GM19025 (cell line): ENCODE results near the gene NAA10.

ENCODE experiments used
- ATAC-seq: cut with Tn5 transposase; IDR thresholded peaks from one replicate; pipeline ENCODE4 v1.9.1; 2021; ENCODE audit warnings: mild to moderate bottlenecking, low read depth, moderate library complexity; ENCODE audit not compliant: unreplicated experiment

Gene NAA10

GRCh38 chrX:153930011-153930910, 4.6 kb downstream of the NAA10 start:
- no peak for ATAC-seq

- no peak for ATAC-seq
These were observed 5.3 kb downstream of the NAA10 start for GRCh38 chrX:153929576-153929975.

DNA sequence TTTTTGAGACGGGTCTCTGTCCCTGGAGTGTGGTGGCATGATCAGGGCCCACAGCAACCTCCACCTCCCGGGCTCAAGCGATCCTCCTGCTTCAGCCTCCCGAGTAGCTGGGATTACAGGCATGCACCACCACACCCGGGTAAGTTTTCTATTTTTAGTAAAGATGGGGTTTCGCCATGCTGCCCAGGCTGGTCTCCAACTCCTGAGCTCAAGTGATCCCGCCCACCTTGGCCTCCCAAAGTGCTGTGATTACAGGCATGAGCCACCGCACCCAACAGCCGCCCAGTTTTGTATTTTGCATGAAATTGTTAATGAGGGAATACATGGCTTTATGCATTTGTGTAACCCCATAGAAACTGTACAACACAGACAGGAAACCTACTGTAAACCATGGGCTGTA, 6.0 kb downstream of the NAA10 start:
- no peak for ATAC-seq

DNA sequence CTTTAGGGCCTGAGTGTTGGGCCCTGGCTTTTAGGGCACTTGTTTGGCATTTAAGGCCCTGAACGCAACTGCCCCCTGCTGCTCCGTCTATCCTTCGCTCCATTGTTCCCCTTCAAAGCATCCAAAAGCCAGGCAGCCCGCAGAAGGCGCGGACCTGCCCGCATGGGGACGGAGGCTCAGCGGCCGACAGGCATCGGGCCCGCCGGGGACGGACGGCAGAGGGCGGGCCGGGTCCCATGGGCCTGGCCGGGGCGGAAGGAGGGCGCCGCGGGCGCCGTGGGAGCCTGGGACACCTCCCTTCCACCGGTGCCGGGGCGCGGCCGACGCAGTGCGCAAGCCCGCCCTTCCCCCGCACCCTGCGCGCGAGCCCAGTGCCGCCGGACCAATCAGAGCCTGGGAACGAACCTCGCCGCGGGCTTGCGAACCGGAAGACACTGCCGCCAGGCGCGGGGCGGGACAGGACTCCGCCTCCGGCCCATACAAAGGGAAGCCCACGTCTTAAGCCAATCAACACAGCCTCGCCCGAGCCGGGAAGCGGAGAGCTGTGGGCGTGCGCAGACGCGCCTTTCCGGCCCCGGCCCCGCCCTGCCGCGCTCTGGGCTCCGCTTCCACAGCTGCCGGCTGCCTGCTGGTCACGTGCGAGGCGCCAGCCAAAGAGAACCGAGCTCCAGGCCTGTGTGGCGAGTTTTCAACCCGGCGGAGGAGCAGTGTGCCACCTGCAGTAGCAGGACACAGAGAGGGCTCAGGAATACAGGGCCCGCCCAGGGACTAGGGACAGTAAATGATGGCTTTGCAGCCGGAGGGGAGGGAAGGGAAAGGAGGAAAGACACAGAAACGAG, 6.7 kb downstream of the NAA10 start:
- ATAC-seq: peak; percentile 67

DNA sequence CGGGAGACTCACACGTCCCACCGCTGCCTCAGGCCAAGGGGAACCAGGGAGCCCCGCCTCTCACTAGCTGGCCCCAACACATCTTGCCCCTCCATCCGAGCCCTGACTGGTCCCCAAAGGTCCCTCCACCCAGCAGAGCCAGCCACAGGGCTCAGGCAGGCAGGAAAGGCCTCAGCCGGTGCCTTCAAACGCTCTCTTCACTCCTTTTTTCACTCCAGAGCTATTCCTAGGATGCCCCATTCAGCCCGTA, 7.2 kb downstream of the NAA10 start:
- no peak for ATAC-seq

- peak; percentile 29 for ATAC-seq
These were observed 7.8 kb downstream of the NAA10 start for GRCh38 chrX:153926858-153927671.

- ATAC-seq: no peak
These were observed 8.3 kb downstream of the NAA10 start for GRCh38 chrX:153926552-153926857.

- ATAC-seq: no peak
These were observed 8.9 kb downstream of the NAA10 start, which contains the start of gene ARHGAP4 for GRCh38 chrX:153925739-153926551. Gene ARHGAP4, minus strand, starts transcription at chrX:153926264. Its CDS starts 62 bp downstream, at chrX:153926202.

DNA sequence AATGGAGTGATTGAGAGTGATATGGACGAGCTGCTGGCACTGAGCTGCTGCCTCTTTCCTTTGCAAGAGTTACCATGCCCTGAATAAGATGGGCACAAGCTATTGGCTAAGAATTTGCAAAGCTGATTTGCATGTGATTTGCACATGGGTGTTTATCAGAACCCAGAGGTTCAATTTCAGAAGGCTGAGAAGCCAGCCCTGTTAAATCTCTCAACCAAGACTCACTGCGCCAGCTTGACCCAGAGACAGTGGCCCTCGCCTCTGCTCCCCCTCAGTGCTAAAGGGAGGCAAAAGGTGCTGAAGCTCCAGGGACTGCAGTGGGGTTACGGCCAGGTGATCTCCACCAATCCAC, 9.5 kb downstream of the NAA10 start:
- ATAC-seq: no peak

DNA sequence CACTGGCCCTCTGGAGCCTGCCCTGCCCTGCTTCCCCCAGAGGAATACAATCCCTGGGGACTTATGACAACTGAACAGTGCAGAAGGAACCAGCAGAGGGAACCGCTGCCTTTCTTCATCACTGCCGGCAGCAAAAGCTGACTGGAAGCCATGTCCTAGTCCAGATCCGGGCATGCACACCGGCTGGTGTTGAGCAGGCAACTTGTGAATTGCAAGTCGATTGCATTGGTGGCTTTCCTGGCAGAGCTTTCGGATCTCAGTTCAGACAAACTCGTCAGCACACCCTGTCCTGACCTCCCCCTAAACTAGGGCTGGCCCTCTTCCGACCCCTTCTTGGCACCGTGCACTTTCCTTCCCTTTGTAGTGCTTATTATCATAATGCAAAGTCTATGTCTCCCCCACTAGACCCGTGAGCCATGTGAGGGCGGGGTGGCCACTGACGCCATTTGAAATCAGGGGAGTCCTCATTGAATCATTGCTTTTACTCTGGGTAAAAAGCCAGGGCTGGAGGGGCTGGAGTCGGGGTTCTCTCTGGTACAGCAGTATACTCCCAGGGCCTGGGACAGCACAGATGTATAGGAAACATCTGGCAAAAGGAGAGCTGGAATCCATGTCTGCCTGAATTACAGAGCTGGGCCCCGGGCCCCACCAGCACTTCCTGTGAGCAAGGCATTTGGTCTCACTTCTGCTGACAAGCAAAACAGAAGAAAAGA, 10.5 kb downstream of the NAA10 start:
- ATAC-seq: no peak

- no peak for ATAC-seq
These were observed 11.6 kb downstream of the NAA10 start for GRCh38 chrX:153922932-153923857.

GRCh38 chrX:153921511-153922446, 13.1 kb downstream of the NAA10 start:
- no peak for ATAC-seq

- ATAC-seq: no peak
These were observed 13.8 kb downstream of the NAA10 start for GRCh38 chrX:153921070-153921469.

DNA sequence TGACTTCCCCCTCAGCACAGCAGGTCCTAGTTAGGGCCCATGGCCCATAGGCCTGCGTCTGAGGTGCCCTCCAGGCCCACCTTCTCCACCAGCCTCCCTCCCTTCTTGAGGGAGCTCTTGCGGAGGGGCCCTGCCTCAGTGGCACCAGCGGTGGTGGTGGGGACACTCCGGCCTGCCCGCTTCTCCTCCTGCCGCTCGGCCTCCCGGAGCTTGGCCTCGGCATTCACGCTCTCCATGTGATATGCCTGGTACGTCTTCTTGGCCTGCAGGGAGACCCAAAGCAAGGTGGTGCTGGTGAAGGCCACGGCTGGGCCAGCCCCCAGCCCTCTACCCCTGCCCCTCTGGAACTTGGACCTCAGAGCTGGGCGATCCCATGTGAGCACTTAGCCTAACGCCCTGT, 14.3 kb downstream of the NAA10 start:
- ATAC-seq: no peak

DNA sequence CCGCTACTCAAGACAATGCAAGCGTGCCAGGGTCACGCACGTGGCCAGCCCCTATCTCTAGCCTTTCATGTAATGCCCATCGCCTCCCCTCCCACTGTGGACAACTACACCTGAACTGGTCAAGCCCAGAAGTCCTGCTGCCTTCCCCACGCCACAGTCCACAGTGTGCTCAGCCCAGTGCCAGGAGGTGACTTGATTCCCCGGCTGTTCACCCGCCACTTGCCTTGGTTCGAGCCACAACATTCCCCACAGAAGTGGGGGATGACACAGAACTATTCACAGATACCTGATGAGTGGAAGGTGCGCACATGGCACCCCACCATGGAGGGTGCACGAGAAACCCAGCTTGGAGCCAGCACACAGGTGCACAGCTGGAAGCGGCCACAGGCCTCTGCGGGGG, 15.6 kb downstream of the NAA10 start:
- no peak for ATAC-seq

DNA sequence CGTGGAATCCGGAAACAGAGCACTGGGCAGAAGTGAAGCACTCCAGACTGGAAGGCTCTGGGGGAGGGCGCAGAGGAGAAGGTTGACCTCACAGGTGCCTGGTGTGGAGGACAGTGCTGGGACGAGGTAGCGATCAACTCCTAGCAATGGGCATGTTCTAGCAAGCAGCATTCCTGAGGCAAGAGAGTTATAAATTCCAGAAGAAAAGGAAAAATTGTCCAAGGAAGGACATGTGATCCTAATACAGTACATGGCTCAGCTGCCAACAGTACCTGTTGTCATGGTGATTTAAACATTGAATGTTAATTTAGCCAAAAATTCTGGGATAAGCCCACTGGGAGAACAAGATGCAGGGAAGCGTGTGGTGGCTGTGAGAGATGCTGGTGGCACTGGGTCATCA, 17.0 kb downstream of the NAA10 start:
- no peak for ATAC-seq

GRCh38 chrX:153913701-153914100, 21.1 kb downstream of the NAA10 start:
- no peak for ATAC-seq

DNA sequence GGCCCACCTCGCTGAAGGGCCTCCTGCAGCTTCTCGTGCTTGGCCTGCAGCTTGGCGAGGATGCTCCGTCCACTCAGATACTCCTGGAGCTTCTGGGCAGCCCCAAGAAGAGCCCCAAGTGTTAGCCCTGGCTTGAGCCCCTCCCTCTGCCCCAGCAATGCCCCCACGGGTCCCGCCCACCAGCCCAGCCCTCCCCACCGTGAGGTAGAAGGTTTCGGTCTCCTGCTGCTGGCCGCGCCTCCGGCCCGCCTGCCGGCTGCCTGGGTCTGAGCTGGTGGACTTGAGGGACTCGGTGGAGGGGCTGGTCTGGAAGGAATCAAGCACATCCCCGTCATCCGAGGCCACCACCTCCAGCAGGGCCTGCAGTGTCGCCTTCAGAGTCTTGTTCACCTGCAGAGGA, 21.6 kb downstream of the NAA10 start:
- no peak for ATAC-seq
